DND-41 (cell line): ENCODE data around the gene TAT.

Source experiments
- ATAC-seq: fragments of 200-7000 bp; cut with Tn5 transposase; 3 replicates; pipeline ENCODE4 v1.9.1; 2021; ENCODE audit warnings: low read depth; ENCODE audit not compliant: insufficient read depth
- DNase-seq: peaks from one replicate; pipeline ENCODE4 v3.0.0-alpha.2; 2020
- H2AFZ ChIP-seq: 2 replicates; pipeline ENCODE4 v1.6.0; 2012; ENCODE audit warnings: low read depth, low read length
- H3K27ac ChIP-seq: 2 replicates; pipeline ENCODE4 v1.5.1; 2012; ENCODE audit warnings: low read length, inconsistent platforms
- H3K27me3 ChIP-seq: fragments of 200-600 bp; sonication (generic); 2 replicates; pipeline ENCODE4 v1.6.0; 2012; ENCODE audit warnings: low read length, mild to moderate bottlenecking, inconsistent platforms; ENCODE audit not compliant: insufficient read depth, poor library complexity
- H3K36me3 ChIP-seq: 2 replicates; pipeline ENCODE4 v1.5.1; 2012; ENCODE audit warnings: low read length, inconsistent platforms; ENCODE audit not compliant: insufficient read depth
- H3K4me1 ChIP-seq: 2 replicates; pipeline ENCODE4 v1.5.1; 2012; ENCODE audit warnings: mild to moderate bottlenecking, low read length; ENCODE audit not compliant: insufficient read depth
- H3K4me2 ChIP-seq: 2 replicates; pipeline ENCODE4 v1.6.0; 2012; ENCODE audit warnings: mild to moderate bottlenecking, moderate library complexity, low read length, inconsistent platforms; ENCODE audit not compliant: insufficient read depth
- H3K4me3 ChIP-seq, 2 experiments: fragments of 200-600 bp in 1 of 2; shearing (Covaris generic) in 1 of 2; 2 replicates each; pipeline ENCODE4 v1.5.1; 2012 to 2016; ENCODE audit warnings: inconsistent platforms in 2 of 2, low read length in 2 of 2, mild to moderate bottlenecking in 2 of 2, low read depth in 1 of 2, moderate library complexity in 1 of 2
- H3K79me2 ChIP-seq: 2 replicates; pipeline ENCODE4 v1.6.0; 2012; ENCODE audit warnings: low read length, inconsistent platforms; ENCODE audit not compliant: insufficient read depth
- H3K9ac ChIP-seq: 2 replicates; pipeline ENCODE4 v1.6.0; 2012; ENCODE audit warnings: low read depth, mild to moderate bottlenecking, inconsistent platforms, low read length, moderate library complexity
- H3K9me3 ChIP-seq: 2 replicates; pipeline ENCODE4 v1.5.1; 2012; ENCODE audit warnings: low read length, moderate library complexity, mild to moderate bottlenecking, inconsistent platforms; ENCODE audit not compliant: insufficient read depth, severe bottlenecking
- H4K20me1 ChIP-seq: 2 replicates; pipeline ENCODE4 v1.6.0; 2012; ENCODE audit warnings: low read length; ENCODE audit not compliant: insufficient read depth
- CTCF ChIP-seq: IDR thresholded peaks from 2 replicates; pipeline ENCODE4 v1.5.1; 2012; ENCODE audit warnings: borderline replicate concordance, low read length, moderate library complexity, mild to moderate bottlenecking; ENCODE audit not compliant: poor library complexity, severe bottlenecking; ENCODE audit errors: extremely low read depth
- EZH2 ChIP-seq: IDR thresholded peaks from 3 replicates; pipeline ENCODE4 v1.6.1; 2012; ENCODE audit warnings: borderline replicate concordance, low read depth, mild to moderate bottlenecking, moderate library complexity, low read length, inconsistent platforms; ENCODE audit not compliant: severe bottlenecking

The TAT gene

DNA sequence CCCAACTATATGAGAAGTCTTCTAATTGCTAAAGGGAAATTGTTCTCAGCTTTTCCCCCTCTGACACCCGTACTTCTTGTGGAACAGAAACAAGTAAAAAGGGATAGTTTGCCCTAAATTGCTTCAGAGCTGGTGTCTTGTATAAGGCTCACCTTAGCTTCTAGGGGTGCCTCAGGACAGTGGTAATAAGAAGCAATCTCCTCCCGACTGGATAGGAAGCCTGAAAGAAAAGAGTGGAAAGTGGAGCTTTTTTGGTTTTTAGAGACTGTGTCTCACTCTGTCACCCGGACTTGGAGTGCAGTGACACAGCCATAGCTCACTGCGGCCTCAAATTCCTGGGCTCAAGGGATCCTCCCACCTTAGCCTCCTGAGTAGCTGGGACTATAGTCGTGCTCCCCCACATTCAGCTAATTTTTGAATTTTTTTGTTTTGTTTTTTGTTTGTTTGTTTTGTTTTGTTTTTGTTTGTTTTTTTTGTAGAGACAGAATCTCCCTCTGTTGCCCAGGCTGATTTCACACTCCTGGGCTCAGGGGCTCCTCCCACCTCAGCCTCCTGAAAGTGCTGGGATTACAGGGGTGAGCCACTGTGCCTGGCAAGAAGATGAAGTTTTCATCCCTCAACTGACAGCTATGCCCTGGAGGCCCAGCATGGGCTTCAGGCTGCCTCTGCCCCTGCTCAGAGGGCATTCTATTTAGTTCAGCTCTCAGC lies 3.4 kb downstream of the TAT start:
- DNase-seq (no peak), ATAC-seq (no peak)
- Histone ChIP-seq H3K9me3 (no peaks in the 10 kb centered on the region), H2AFZ (no peak overlapping the region), H4K20me1 (no peaks in the 10 kb centered on the region), H3K4me2 (no peak overlapping the region), H3K36me3 (no peaks in the 10 kb centered on the region), H3K79me2 (no peaks in the 10 kb centered on the region), H3K27ac (no peak overlapping the region), H3K9ac (no peak overlapping the region), H3K4me1 (no peaks in the 10 kb centered on the region), H3K4me3 (no peak overlapping the region), H3K27me3 (peaks cover 23% of the 10 kb centered on the region)
- no peak for TF ChIP-seq CTCF
- TF ChIP-seq EZH2, result no peak

- DNase-seq (no peak), ATAC-seq (no peak)
- H3K27ac ChIP-seq, result no peak overlapping the region
- H3K36me3 ChIP-seq, result no peaks in the 10 kb centered on the region
- no peaks in the 10 kb centered on the region for H3K9me3 ChIP-seq
- H3K9ac ChIP-seq, result no peak overlapping the region
- no peaks in the 10 kb centered on the region for H3K4me1 ChIP-seq
- TF ChIP-seq CTCF (no peak), EZH2 (no peak)
- H3K79me2 ChIP-seq, result no peaks in the 10 kb centered on the region
- H3K27me3 ChIP-seq, result peaks cover 23% of the 10 kb centered on the region
- H2AFZ ChIP-seq, result no peak overlapping the region
- H3K4me2 ChIP-seq, result no peak overlapping the region
- no peak overlapping the region for H3K4me3 ChIP-seq
- H4K20me1 ChIP-seq, result no peaks in the 10 kb centered on the region
These were observed 4.3 kb downstream of the TAT start for GRCh38 chr16:71572497-71573116.

GRCh38 chr16:71570144-71570543 lies 6.7 kb downstream of the TAT start:
- Histone ChIP-seq H3K9me3 (no peaks in the 10 kb centered on the region), H3K79me2 (no peaks in the 10 kb centered on the region), H3K4me1 (peaks cover 10% of the 10 kb centered on the region), H3K9ac (no peak overlapping the region), H2AFZ (no peak overlapping the region), H4K20me1 (no peaks in the 10 kb centered on the region), H3K36me3 (no peaks in the 10 kb centered on the region), H3K4me3 (no peak overlapping the region), H3K4me2 (no peak overlapping the region), H3K27me3 (peaks cover 16% of the 10 kb centered on the region), H3K27ac (no peak overlapping the region)
- no peak for TF ChIP-seq EZH2
- no peak for TF ChIP-seq CTCF
- ATAC-seq, result no peak
- DNase-seq, result no peak
